ENCODE data around the gene LAMB1. TPM values are rescaled to one million over a fixed set of nuclear protein-coding genes. Genes with fewer than 3 reads are reported as not detected.

The LAMB1 gene
- total and polyA plus RNA-seq, 2 donors from 2014 or later: 140 to 312 TPM

DNA sequence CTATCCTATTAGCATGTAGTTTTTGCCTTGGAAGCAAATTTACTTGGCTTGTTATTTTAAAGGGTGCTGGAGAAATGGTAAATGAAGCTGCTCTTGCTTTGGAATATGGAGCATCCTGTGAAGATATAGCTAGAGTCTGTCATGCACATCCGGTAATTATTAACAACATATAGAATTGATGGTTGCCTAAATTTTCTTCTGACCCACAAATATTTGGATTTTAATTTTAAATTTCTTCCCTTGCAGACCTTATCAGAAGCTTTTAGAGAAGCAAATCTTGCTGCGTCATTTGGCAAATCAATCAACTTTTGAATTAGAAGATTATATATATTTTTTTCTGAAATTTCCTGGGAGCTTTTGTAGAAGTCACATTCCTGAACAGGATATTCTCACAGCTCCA lies 84.0 kb downstream of the LAMB1 start:
- TF ChIP-seq, protein P1, sequence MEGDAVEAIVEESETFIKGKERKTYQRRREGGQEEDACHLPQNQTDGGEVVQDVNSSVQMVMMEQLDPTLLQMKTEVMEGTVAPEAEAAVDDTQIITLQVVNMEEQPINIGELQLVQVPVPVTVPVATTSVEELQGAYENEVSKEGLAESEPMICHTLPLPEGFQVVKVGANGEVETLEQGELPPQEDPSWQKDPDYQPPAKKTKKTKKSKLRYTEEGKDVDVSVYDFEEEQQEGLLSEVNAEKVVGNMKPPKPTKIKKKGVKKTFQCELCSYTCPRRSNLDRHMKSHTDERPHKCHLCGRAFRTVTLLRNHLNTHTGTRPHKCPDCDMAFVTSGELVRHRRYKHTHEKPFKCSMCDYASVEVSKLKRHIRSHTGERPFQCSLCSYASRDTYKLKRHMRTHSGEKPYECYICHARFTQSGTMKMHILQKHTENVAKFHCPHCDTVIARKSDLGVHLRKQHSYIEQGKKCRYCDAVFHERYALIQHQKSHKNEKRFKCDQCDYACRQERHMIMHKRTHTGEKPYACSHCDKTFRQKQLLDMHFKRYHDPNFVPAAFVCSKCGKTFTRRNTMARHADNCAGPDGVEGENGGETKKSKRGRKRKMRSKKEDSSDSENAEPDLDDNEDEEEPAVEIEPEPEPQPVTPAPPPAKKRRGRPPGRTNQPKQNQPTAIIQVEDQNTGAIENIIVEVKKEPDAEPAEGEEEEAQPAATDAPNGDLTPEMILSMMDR (IDR thresholded peaks at IDR 0.05; ENCODE audit: borderline replicate concordance, extremely low read depth, insufficient read depth): no peak
- Histone ChIP-seq H3K9ac (ENCODE audit: low read length in 3 of 3) (no peak overlapping the region), H3K4me3 (ENCODE audit: low read length in 3 of 3) (no peak overlapping the region), H3K27ac (ENCODE audit: low read depth in 2 of 2, low read length in 2 of 2) (no peak overlapping the region), H3K27me3 (ENCODE audit: control insufficient read depth, insufficient read depth, low read length) (no peaks in the 10 kb centered on the region), H3K4me1 (ENCODE audit: control insufficient read depth in 2 of 3, insufficient read depth in 2 of 3, low read depth in 1 of 3, low read length in 3 of 3) (no peaks in the 10 kb centered on the region), H3K9me3 (ENCODE audit: control insufficient read depth in 2 of 3, insufficient read depth in 1 of 3, low read length in 3 of 3) (no peaks in the 10 kb centered on the region), H3K36me3 (ENCODE audit: control insufficient read depth in 2 of 3, insufficient read depth in 3 of 3, low read length in 3 of 3) (peaks cover 12 to 48% (median 34%) of the 10 kb centered on the region in 3 donors)
- intact Hi-C loops (cut with DNase I): no loop called here
- FAIRE-seq (no peak), DNase-seq (no peak)

DNA sequence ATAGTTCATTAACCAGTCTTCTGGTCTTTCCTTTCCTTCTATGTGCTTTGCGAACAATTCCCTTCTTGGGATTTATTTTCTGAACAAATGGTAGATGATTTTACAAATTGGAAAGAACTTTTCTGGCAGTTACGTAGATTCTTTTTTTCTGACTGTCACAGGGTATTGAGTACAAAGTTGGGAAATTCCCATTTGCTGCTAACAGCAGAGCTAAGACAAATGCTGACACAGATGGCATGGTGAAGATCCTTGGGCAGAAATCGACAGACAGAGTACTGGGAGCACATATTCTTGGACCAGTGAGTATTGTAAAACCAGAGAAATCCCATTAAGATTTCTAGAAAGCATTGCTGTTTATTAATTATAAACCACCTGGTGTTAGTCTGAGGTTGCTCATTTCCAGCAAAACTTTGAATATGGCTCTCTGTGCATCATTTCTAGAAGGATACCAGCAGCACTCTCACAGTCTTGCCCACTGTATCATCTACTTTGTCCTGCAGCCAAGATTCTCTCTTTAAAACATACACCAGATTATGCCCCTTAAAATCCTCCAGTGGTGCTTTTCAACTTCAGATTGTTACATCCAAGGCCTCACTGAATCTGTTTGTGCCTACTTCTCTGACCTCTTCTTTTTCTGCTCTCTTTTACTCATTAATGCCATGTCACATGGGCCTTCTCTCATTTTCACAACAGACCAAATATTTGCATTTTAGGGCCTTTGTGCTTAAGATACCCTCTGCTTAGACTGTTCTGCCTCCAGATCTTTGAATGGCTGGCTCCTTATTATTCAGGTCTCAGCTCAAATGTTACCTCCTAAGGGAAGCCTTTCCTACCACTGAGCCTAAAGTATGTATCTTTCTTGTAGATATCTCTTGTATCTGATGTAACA lies 85.0 kb downstream of the LAMB1 start:
- Histone ChIP-seq H3K4me1 (ENCODE audit: control insufficient read depth in 2 of 3, insufficient read depth in 2 of 3, low read depth in 1 of 3, low read length in 3 of 3) (no peaks in the 10 kb centered on the region), H3K9ac (ENCODE audit: low read length in 3 of 3) (no peak overlapping the region), H3K27me3 (ENCODE audit: control insufficient read depth, insufficient read depth, low read length) (no peaks in the 10 kb centered on the region), H3K36me3 (ENCODE audit: control insufficient read depth in 2 of 3, insufficient read depth in 3 of 3, low read length in 3 of 3) (peaks cover 7 to 38% (median 27%) of the 10 kb centered on the region in 3 donors), H3K27ac (ENCODE audit: low read depth in 2 of 2, low read length in 2 of 2) (no peak overlapping the region), H3K9me3 (ENCODE audit: control insufficient read depth in 2 of 3, insufficient read depth in 1 of 3, low read length in 3 of 3) (no peaks in the 10 kb centered on the region), H3K4me3 (ENCODE audit: low read length in 3 of 3) (no peak overlapping the region)
- TF ChIP-seq, protein P1 (IDR thresholded peaks at IDR 0.05; ENCODE audit: borderline replicate concordance, extremely low read depth, insufficient read depth): no peak
- intact Hi-C loops (cut with DNase I): no loop called here
- no peak for DNase-seq
- no peak for FAIRE-seq

DNA sequence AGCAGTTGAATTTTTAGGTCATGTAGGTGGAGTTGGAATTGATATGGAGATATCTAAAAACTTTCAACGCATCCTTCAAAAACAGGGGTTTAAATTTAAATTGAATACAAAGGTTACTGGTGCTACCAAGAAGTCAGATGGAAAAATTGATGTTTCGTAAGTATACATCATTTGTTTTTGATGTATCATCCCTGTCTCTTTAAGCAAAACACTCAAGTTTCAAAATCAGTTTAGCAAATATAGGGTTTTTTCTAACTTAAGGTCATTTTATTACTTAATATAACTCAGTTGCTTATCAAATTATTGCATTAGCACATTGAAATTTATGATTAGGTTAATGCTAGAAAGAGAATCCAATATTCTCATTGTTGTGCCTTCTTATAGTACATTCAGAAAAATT lies 87.4 kb downstream of the LAMB1 start:
- no peaks in the 10 kb centered on the region for H3K4me1 ChIP-seq (ENCODE audit: control insufficient read depth in 2 of 3, insufficient read depth in 2 of 3, low read depth in 1 of 3, low read length in 3 of 3)
- no peak for FAIRE-seq

More for the DNA sequence above, 87.4 kb downstream of the LAMB1 start:
- TF ChIP-seq, protein P1 (IDR thresholded peaks at IDR 0.05; ENCODE audit: borderline replicate concordance, extremely low read depth, insufficient read depth): no peak
- Histone ChIP-seq H3K36me3 (ENCODE audit: control insufficient read depth in 2 of 3, insufficient read depth in 3 of 3, low read length in 3 of 3) (peaks cover 4 to 43% (median 35%) of the 10 kb centered on the region in 3 donors), H3K27me3 (ENCODE audit: control insufficient read depth, insufficient read depth, low read length) (no peaks in the 10 kb centered on the region), H3K9me3 (ENCODE audit: control insufficient read depth in 2 of 3, insufficient read depth in 1 of 3, low read length in 3 of 3) (no peaks in the 10 kb centered on the region), H3K4me3 (ENCODE audit: low read length in 3 of 3) (no peak overlapping the region), H3K9ac (ENCODE audit: low read length in 3 of 3) (no peak overlapping the region), H3K27ac (ENCODE audit: low read depth in 2 of 2, low read length in 2 of 2) (no peak overlapping the region)
- intact Hi-C loops (cut with DNase I): no loop called here
- DNase-seq: no peak

All from kidney (tissue), 14 donors.